ENCODE measurements around the gene PARL.

- TF ChIP-seq, protein P1, sequence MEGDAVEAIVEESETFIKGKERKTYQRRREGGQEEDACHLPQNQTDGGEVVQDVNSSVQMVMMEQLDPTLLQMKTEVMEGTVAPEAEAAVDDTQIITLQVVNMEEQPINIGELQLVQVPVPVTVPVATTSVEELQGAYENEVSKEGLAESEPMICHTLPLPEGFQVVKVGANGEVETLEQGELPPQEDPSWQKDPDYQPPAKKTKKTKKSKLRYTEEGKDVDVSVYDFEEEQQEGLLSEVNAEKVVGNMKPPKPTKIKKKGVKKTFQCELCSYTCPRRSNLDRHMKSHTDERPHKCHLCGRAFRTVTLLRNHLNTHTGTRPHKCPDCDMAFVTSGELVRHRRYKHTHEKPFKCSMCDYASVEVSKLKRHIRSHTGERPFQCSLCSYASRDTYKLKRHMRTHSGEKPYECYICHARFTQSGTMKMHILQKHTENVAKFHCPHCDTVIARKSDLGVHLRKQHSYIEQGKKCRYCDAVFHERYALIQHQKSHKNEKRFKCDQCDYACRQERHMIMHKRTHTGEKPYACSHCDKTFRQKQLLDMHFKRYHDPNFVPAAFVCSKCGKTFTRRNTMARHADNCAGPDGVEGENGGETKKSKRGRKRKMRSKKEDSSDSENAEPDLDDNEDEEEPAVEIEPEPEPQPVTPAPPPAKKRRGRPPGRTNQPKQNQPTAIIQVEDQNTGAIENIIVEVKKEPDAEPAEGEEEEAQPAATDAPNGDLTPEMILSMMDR (IDR thresholded peaks at IDR 0.05; ENCODE audit: poor library complexity), result no peak
- no peak for TF ChIP-seq EZH2 (IDR thresholded peaks at IDR 0.05; ENCODE audit: borderline replicate concordance)
Observed at GRCh38 chr3:183807881-183808280, 76.8 kb downstream of the PARL start.

Measured in hepatocyte (in vitro differentiated cells).